Measurements from ENCODE around the gene MYO1C. TPM values are rescaled to one million over a fixed set of nuclear protein-coding genes. Genes with fewer than 3 reads are reported as not detected.

MYO1C gene
- total and polyA plus RNA-seq, 2 of the 8 experiments (the other 6 are each of a cell fraction or from before 2014, with no cell fraction given) = 40.1 to 78.6 TPM

- H3K4ac ChIP-seq (replicated peaks; ENCODE audit: insufficient read length, low read depth, low read length) = no peak overlapping the region
- H3K27me3 ChIP-seq (replicated peaks in 1 of 4; ENCODE audit: control insufficient read depth in 3 of 4, extremely low read depth in 1 of 4, insufficient read depth in 3 of 4, low read length in 3 of 4) = no peaks in the 10 kb centered on the region
- no peak overlapping the region for H3K4me3 ChIP-seq (ENCODE audit: extremely low read depth in 1 of 4, insufficient read depth in 2 of 4, low read depth in 3 of 4, low read length in 4 of 4)
- no peaks in the 10 kb centered on the region for H3K9me3 ChIP-seq (ENCODE audit: insufficient read depth in 2 of 2, low read depth in 1 of 2, low read length in 1 of 2)
- no peak overlapping the region for H3K18ac ChIP-seq (ENCODE audit: extremely low read depth, low read length)
- no peak overlapping the region for H2BK20ac ChIP-seq (ENCODE audit: low read length)
- WGBS, 2 experiments (ENCODE audit: extremely low coverage in 1 of 2, insufficient coverage in 1 of 2, insufficient read length in 1 of 2, insufficient replicate concordance in 2 of 2, low coverage in 1 of 2, low lambda C conversion rate in 2 of 2, missing lambda C conversion rate in 1 of 2) = 83% methylated on average over 11 of the region's 11 CpGs; no CpG with 5 or more reads in 1 of the 2 experiments
- no peak overlapping the region for H4K91ac ChIP-seq (replicated peaks; ENCODE audit: insufficient read length, low read length)
- H3K23ac ChIP-seq (ENCODE audit: insufficient read length) = no peak overlapping the region
- DNase-seq (ENCODE audit: low read depth in 1 of 2, low spot score in 2 of 2) (no peak), FAIRE-seq (no peak)
- H3K79me2 ChIP-seq (ENCODE audit: control insufficient read depth in 1 of 2, insufficient read depth in 2 of 2, low read length in 2 of 2) = peaks cover 3 to 79% of the 10 kb centered on the region in 2 experiments; a peak in 3 of 4 replicates
- H2AFZ ChIP-seq (ENCODE audit: low read length) = no peak overlapping the region
- H4K8ac ChIP-seq (ENCODE audit: extremely low read depth, insufficient read depth, low read length) = no peak overlapping the region
- H4K20me1 ChIP-seq (replicated peaks in 1 of 2; ENCODE audit: control insufficient read depth in 1 of 2, insufficient read depth in 2 of 2, low read length in 2 of 2) = peaks cover 1 to 5% of the 10 kb centered on the region in 2 experiments
- no peaks in the 10 kb centered on the region for H3K4me1 ChIP-seq (replicated peaks in 1 of 4; ENCODE audit: control insufficient read depth in 3 of 4, insufficient read depth in 4 of 4, low read length in 3 of 4)
- ChIA-PET CTCF (ENCODE audit: partially characterized antibody) (interaction anchor here (0.6 to 2.8 kb wide), 3 partner anchors 13 to 73 kb away, joined by 3 to 14 read pairs (median 4); no protein-coding TSS in a partner anchor), POLR2A (ENCODE audit: partially characterized antibody) (interaction anchor here (0.5 to 1.9 kb wide), 8 partner anchors 9 to 72 kb away, joined by 3 to 7 read pairs (median 4); partner anchors contain the start of gene CRK)
- H3K23me2 ChIP-seq (ENCODE audit: low read depth, low read length) = no peaks in the 10 kb centered on the region
- no peak overlapping the region for H3K9ac ChIP-seq (replicated peaks in 1 of 4; ENCODE audit: extremely low read depth in 1 of 4, low read depth in 3 of 4, low read length in 3 of 4)
- no peak overlapping the region for H2BK12ac ChIP-seq (ENCODE audit: low read depth, low read length)
- H2BK120ac ChIP-seq (replicated peaks; ENCODE audit: low read depth, low read length) = no peak overlapping the region
- TF ChIP-seq CREB1 (IDR thresholded peaks at IDR 0.05) = no peak
- no peak for TF ChIP-seq YY1 (IDR thresholded peaks at IDR 0.05; ENCODE audit: low read depth, low read length)
- no peak for TF ChIP-seq EZH2 (IDR thresholded peaks at IDR 0.05; ENCODE audit: low read depth, low read length, severe bottlenecking)
- TF ChIP-seq KDM5A (IDR thresholded peaks at IDR 0.05; ENCODE audit: low read length) = no peak
- no peak for TF ChIP-seq EP300 (IDR thresholded peaks at IDR 0.05; ENCODE audit: borderline replicate concordance in 1 of 2, low read depth in 2 of 2, low read length in 2 of 2)
- TF ChIP-seq GTF2F1 (IDR thresholded peaks at IDR 0.05; ENCODE audit: borderline replicate concordance, low read depth, low read length) = no peak
- no peak for TF ChIP-seq JUND (IDR thresholded peaks at IDR 0.05; ENCODE audit: low read length)
- no peak for TF ChIP-seq RAD21 (IDR thresholded peaks at IDR 0.05 in 1 of 2, conservative IDR thresholded peaks at IDR 0.05 in 1 of 2; ENCODE audit: low read depth in 2 of 2, low read length in 2 of 2)
- TF ChIP-seq TEAD4 (IDR thresholded peaks at IDR 0.05; ENCODE audit: low read depth, low read length) = no peak
- TF ChIP-seq GABPA (IDR thresholded peaks at IDR 0.05; ENCODE audit: borderline replicate concordance, insufficient read depth, low read length) = no peak
- no peak for TF ChIP-seq CHD1 (IDR thresholded peaks at IDR 0.05; ENCODE audit: low read depth, low read length)
- TF ChIP-seq BRCA1 (IDR thresholded peaks at IDR 0.05; ENCODE audit: low read depth, low read length) = no peak
- TF ChIP-seq ZNF274 (IDR thresholded peaks at IDR 0.05; ENCODE audit: borderline replicate concordance, extremely low read depth, low read length) = no peak
- H3K14ac ChIP-seq (ENCODE audit: insufficient read length) = no peak overlapping the region
- H3K79me1 ChIP-seq (ENCODE audit: low read depth, low read length) = peaks cover 13% of the 10 kb centered on the region
- peaks cover 4 to 29% (median 19%) of the 10 kb centered on the region in 4 experiments; a peak in 6 of 8 replicates for H3K36me3 ChIP-seq (ENCODE audit: control insufficient read depth in 2 of 4, insufficient read depth in 4 of 4, low read length in 3 of 4)
- no peak overlapping the region for H2BK15ac ChIP-seq (ENCODE audit: low read length)
- H2AK5ac ChIP-seq (ENCODE audit: low read depth, low read length) = no peak overlapping the region
- no peak overlapping the region for H3K56ac ChIP-seq (replicated peaks; ENCODE audit: insufficient read length, low read depth, low read length)
- H4K5ac ChIP-seq (ENCODE audit: insufficient read length, low read depth, low read length) = no peak overlapping the region
- H3K27ac ChIP-seq (ENCODE audit: low read depth, low read length) = no peak overlapping the region
- H3K4me2 ChIP-seq (ENCODE audit: insufficient read depth in 1 of 2, low read depth in 2 of 2, low read length in 2 of 2) = no peak overlapping the region
- H2BK5ac ChIP-seq (ENCODE audit: low read depth, low read length) = no peak overlapping the region; the same call in 1 of the 2 replicates
Observed at GRCh38 chr17:1438593-1439083, 53.8 kb downstream of the MYO1C start.
